B cell (primary cell): Measurements from ENCODE around the gene LAG3.

Source experiments
- EZH2 ChIP-seq: IDR thresholded peaks from 2 replicates; pipeline ENCODE4 v1.6.1; 2012; ENCODE audit warnings: borderline replicate concordance, low read depth, mild to moderate bottlenecking, moderate library complexity, low read length; ENCODE audit not compliant: insufficient read depth, poor library complexity, severe bottlenecking
- TF ChIP-seq, protein P1 (sequence below): fragments of 200-600 bp; IDR thresholded peaks from one replicate; pipeline ENCODE4 v1.8.0; 2022; ENCODE audit warnings: antibody characterized with exemption, mild to moderate bottlenecking

DNA sequence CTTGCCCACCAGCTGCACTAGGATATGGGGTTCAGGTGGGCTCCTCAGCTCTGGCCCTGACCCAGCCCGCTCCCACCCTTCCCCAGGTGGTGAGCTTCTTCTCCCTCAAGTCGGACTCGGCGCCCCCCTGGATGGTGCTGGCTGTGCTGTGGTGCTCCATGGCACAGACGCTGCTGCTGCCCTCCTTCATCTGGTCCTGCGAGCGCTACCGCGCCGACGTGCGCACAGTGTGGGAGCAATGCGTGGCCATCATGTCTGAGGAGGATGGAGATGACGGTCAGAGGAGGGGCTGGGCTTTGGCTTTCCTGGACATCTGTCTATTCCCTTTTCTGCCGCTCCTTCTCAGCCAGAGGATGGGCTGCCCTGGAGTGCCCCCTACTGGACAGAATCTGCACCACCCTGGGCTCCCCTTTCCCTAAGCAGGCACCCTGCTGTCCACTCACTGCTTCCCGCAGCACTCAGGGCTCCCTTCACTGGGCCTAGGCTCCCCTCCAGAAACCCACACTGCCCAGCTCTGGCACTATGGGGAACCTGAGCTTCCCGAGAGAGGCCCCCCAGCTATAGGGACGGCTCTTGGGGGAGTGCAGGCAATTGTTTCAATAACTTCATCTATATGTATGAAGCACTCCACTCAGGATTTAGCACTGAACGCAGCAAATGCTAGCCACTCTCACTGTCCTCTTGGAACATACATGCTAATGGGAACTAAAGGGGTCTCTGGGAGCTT, 53.2 kb downstream of the LAG3 start:
- TF ChIP-seq, protein P1, sequence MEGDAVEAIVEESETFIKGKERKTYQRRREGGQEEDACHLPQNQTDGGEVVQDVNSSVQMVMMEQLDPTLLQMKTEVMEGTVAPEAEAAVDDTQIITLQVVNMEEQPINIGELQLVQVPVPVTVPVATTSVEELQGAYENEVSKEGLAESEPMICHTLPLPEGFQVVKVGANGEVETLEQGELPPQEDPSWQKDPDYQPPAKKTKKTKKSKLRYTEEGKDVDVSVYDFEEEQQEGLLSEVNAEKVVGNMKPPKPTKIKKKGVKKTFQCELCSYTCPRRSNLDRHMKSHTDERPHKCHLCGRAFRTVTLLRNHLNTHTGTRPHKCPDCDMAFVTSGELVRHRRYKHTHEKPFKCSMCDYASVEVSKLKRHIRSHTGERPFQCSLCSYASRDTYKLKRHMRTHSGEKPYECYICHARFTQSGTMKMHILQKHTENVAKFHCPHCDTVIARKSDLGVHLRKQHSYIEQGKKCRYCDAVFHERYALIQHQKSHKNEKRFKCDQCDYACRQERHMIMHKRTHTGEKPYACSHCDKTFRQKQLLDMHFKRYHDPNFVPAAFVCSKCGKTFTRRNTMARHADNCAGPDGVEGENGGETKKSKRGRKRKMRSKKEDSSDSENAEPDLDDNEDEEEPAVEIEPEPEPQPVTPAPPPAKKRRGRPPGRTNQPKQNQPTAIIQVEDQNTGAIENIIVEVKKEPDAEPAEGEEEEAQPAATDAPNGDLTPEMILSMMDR, result peak; percentile 86
- TF ChIP-seq EZH2, result no peak
